ENCODE data around the gene ETNK2. TPM values are rescaled to one million over a fixed set of nuclear protein-coding genes. Genes with fewer than 3 reads are reported as not detected.

The ETNK2 gene
- total RNA-seq, 1 experiment from 2014 or later: 10.5 TPM

Other genes with a start within 250 kb of the ETNK2 start
- gene SOX13, start 78.9 kb downstream of the ETNK2 start, total RNA-seq (2014; rRNA removed; shearing (Covaris generic)): 4.2 and 6.1 TPM in 2 replicates
- gene REN, start 14.3 kb upstream of the ETNK2 start, total RNA-seq (2014; rRNA removed; shearing (Covaris generic)): not detected in 2 replicates
- gene KISS1, start 44.4 kb upstream of the ETNK2 start, total RNA-seq (2014; rRNA removed; shearing (Covaris generic)): 0.86 TPM in 1 of 2 replicates, not detected in the other
- not detected in 2 replicates for gene GOLT1A, start 61.9 kb upstream of the ETNK2 start, total RNA-seq (2014; rRNA removed; shearing (Covaris generic))
- gene PLEKHA6, start 207.9 kb upstream of the ETNK2 start, total RNA-seq (2014; rRNA removed; shearing (Covaris generic)): 0.29 and 0.83 TPM in 2 replicates

Data from Daoy (cell line).